Measurements from ENCODE around the gene ZNF302. TPM values are rescaled to one million over a fixed set of nuclear protein-coding genes. Genes with fewer than 3 reads are reported as not detected.

ZNF302 gene
- total RNA-seq (2014; rRNA removed; shearing (Covaris generic); ENCODE audit: low replicate concordance), result 0.61 TPM in 1 of 2 replicates, not detected in the other

GRCh38 chr19:34677386-34678084 lies at the start of gene ZNF302:
Gene ZNF302, plus strand, starts transcription at chr19:34677678. Its CDS starts 1,127 bp downstream, at chr19:34678805.
- peak; percentile 64 for DNase-seq
- Histone ChIP-seq H3K27ac (ENCODE audit: low read length) (no peak within 1 kb of the TSS), H2AFZ (ENCODE audit: low read length) (peak within 1 kb of the TSS; percentile 67; the same call in 1 of the 2 replicates), H3K36me3 (ENCODE audit: insufficient read depth, low read length) (no peaks in the 10 kb centered on the region), H3K79me2 (ENCODE audit: low read length) (no peaks in the 10 kb centered on the region), H3K4me3 (ENCODE audit: low read length) (no peak within 1 kb of the TSS), H3K4me1 (ENCODE audit: low read length) (peaks cover 5% of the 10 kb centered on the region; the same call in 1 of the 2 replicates), H3K27me3 (ENCODE audit: low read length) (no peaks in the 10 kb centered on the region), H4K20me1 (ENCODE audit: insufficient read depth, low read depth, low read length) (no peaks in the 10 kb centered on the region), H3K9me3 (ENCODE audit: low read length) (no peaks in the 10 kb centered on the region), H3K9ac (ENCODE audit: low read length) (no peak within 1 kb of the TSS), H3K9me2 (replicated peaks; ENCODE audit: insufficient read depth, low read length) (no peaks in the 10 kb centered on the region), H3K4me2 (ENCODE audit: low read depth, low read length, poor library complexity, severe bottlenecking) (peak within 1 kb of the TSS; percentile 29)

GRCh38 chr19:34633802-34634201 lies 43.7 kb upstream of the ZNF302 start:
- H3K4me2 ChIP-seq (ENCODE audit: low read depth, low read length, poor library complexity, severe bottlenecking), result no peak overlapping the region
- no peaks in the 10 kb centered on the region for H3K4me1 ChIP-seq (ENCODE audit: low read length)
- H3K79me2 ChIP-seq (ENCODE audit: low read length), result no peaks in the 10 kb centered on the region
- H3K36me3 ChIP-seq (ENCODE audit: insufficient read depth, low read length), result no peaks in the 10 kb centered on the region
- no peak for DNase-seq
- no peak overlapping the region for H2AFZ ChIP-seq (ENCODE audit: low read length)
- no peaks in the 10 kb centered on the region for H3K9me2 ChIP-seq (replicated peaks; ENCODE audit: insufficient read depth, low read length)
- no peak overlapping the region for H3K27ac ChIP-seq (ENCODE audit: low read length)
- no peaks in the 10 kb centered on the region for H4K20me1 ChIP-seq (ENCODE audit: insufficient read depth, low read depth, low read length)
- no peak overlapping the region for H3K4me3 ChIP-seq (ENCODE audit: low read length)
- no peaks in the 10 kb centered on the region for H3K27me3 ChIP-seq (ENCODE audit: low read length)
- no peak overlapping the region for H3K9ac ChIP-seq (ENCODE audit: low read length)
- no peaks in the 10 kb centered on the region; the same call in 1 of the 2 replicates for H3K9me3 ChIP-seq (ENCODE audit: low read length)

GRCh38 chr19:34639491-34640085 lies 37.9 kb upstream of the ZNF302 start:
- H2AFZ ChIP-seq (ENCODE audit: low read length), result no peak overlapping the region
- H3K36me3 ChIP-seq (ENCODE audit: insufficient read depth, low read length), result no peaks in the 10 kb centered on the region
- no peak overlapping the region for H3K27ac ChIP-seq (ENCODE audit: low read length)
- DNase-seq, result peak; percentile 93
- H3K4me2 ChIP-seq (ENCODE audit: low read depth, low read length, poor library complexity, severe bottlenecking), result no peak overlapping the region
- no peaks in the 10 kb centered on the region for H4K20me1 ChIP-seq (ENCODE audit: insufficient read depth, low read depth, low read length)
- no peaks in the 10 kb centered on the region for H3K27me3 ChIP-seq (ENCODE audit: low read length)
- H3K4me3 ChIP-seq (ENCODE audit: low read length), result no peak overlapping the region
- no peak overlapping the region for H3K9ac ChIP-seq (ENCODE audit: low read length)
- H3K9me3 ChIP-seq (ENCODE audit: low read length), result no peaks in the 10 kb centered on the region; the same call in 1 of the 2 replicates
- H3K79me2 ChIP-seq (ENCODE audit: low read length), result no peaks in the 10 kb centered on the region
- peaks cover 15% of the 10 kb centered on the region for H3K4me1 ChIP-seq (ENCODE audit: low read length)
- no peaks in the 10 kb centered on the region for H3K9me2 ChIP-seq (replicated peaks; ENCODE audit: insufficient read depth, low read length)

GRCh38 chr19:34642241-34642640 lies 35.2 kb upstream of the ZNF302 start:
- Histone ChIP-seq H4K20me1 (ENCODE audit: insufficient read depth, low read depth, low read length) (no peaks in the 10 kb centered on the region), H3K4me1 (ENCODE audit: low read length) (peaks cover 15% of the 10 kb centered on the region), H3K36me3 (ENCODE audit: insufficient read depth, low read length) (no peaks in the 10 kb centered on the region), H3K79me2 (ENCODE audit: low read length) (no peaks in the 10 kb centered on the region), H3K4me2 (ENCODE audit: low read depth, low read length, poor library complexity, severe bottlenecking) (no peak overlapping the region), H3K27ac (ENCODE audit: low read length) (no peak overlapping the region), H3K9me2 (replicated peaks; ENCODE audit: insufficient read depth, low read length) (no peaks in the 10 kb centered on the region), H2AFZ (ENCODE audit: low read length) (no peak overlapping the region), H3K27me3 (ENCODE audit: low read length) (no peaks in the 10 kb centered on the region), H3K9ac (ENCODE audit: low read length) (no peak overlapping the region), H3K4me3 (ENCODE audit: low read length) (no peak overlapping the region), H3K9me3 (ENCODE audit: low read length) (no peaks in the 10 kb centered on the region)
- DNase-seq, result no peak

- no peaks in the 10 kb centered on the region for H3K36me3 ChIP-seq (ENCODE audit: insufficient read depth, low read length)
- no peak overlapping the region for H3K9ac ChIP-seq (ENCODE audit: low read length)
- no peaks in the 10 kb centered on the region for H3K79me2 ChIP-seq (ENCODE audit: low read length)
- no peak for DNase-seq
- H3K27me3 ChIP-seq (ENCODE audit: low read length), result no peaks in the 10 kb centered on the region
- H3K9me3 ChIP-seq (ENCODE audit: low read length), result no peaks in the 10 kb centered on the region
- H4K20me1 ChIP-seq (ENCODE audit: insufficient read depth, low read depth, low read length), result no peaks in the 10 kb centered on the region
- H3K27ac ChIP-seq (ENCODE audit: low read length), result no peak overlapping the region
- no peak overlapping the region for H3K4me3 ChIP-seq (ENCODE audit: low read length)
- H3K4me1 ChIP-seq (ENCODE audit: low read length), result peaks cover 13% of the 10 kb centered on the region
- no peak overlapping the region for H2AFZ ChIP-seq (ENCODE audit: low read length)
- no peaks in the 10 kb centered on the region for H3K9me2 ChIP-seq (replicated peaks; ENCODE audit: insufficient read depth, low read length)
- H3K4me2 ChIP-seq (ENCODE audit: low read depth, low read length, poor library complexity, severe bottlenecking), result no peak overlapping the region
Observed at GRCh38 chr19:34644991-34645461, 32.5 kb upstream of the ZNF302 start.

GRCh38 chr19:34645551-34645950 lies 31.9 kb upstream of the ZNF302 start:
- Histone ChIP-seq H3K27me3 (ENCODE audit: low read length) (no peaks in the 10 kb centered on the region), H3K9ac (ENCODE audit: low read length) (no peak overlapping the region), H3K4me1 (ENCODE audit: low read length) (peaks cover 13% of the 10 kb centered on the region), H3K9me2 (replicated peaks; ENCODE audit: insufficient read depth, low read length) (no peaks in the 10 kb centered on the region), H3K36me3 (ENCODE audit: insufficient read depth, low read length) (no peaks in the 10 kb centered on the region), H2AFZ (ENCODE audit: low read length) (no peak overlapping the region), H3K79me2 (ENCODE audit: low read length) (no peaks in the 10 kb centered on the region), H3K9me3 (ENCODE audit: low read length) (no peaks in the 10 kb centered on the region), H3K4me2 (ENCODE audit: low read depth, low read length, poor library complexity, severe bottlenecking) (no peak overlapping the region), H4K20me1 (ENCODE audit: insufficient read depth, low read depth, low read length) (no peaks in the 10 kb centered on the region), H3K4me3 (ENCODE audit: low read length) (no peak overlapping the region), H3K27ac (ENCODE audit: low read length) (no peak overlapping the region)
- no peak for DNase-seq

GRCh38 chr19:34649886-34650543 lies 27.5 kb upstream of the ZNF302 start:
- Histone ChIP-seq H3K4me1 (ENCODE audit: low read length) (peaks cover 14% of the 10 kb centered on the region), H4K20me1 (ENCODE audit: insufficient read depth, low read depth, low read length) (no peaks in the 10 kb centered on the region), H3K4me3 (ENCODE audit: low read length) (no peak overlapping the region), H2AFZ (ENCODE audit: low read length) (no peak overlapping the region), H3K27me3 (ENCODE audit: low read length) (no peaks in the 10 kb centered on the region), H3K4me2 (ENCODE audit: low read depth, low read length, poor library complexity, severe bottlenecking) (no peak overlapping the region), H3K27ac (ENCODE audit: low read length) (no peak overlapping the region), H3K36me3 (ENCODE audit: insufficient read depth, low read length) (no peaks in the 10 kb centered on the region), H3K9me3 (ENCODE audit: low read length) (no peaks in the 10 kb centered on the region), H3K79me2 (ENCODE audit: low read length) (no peaks in the 10 kb centered on the region), H3K9me2 (replicated peaks; ENCODE audit: insufficient read depth, low read length) (no peaks in the 10 kb centered on the region), H3K9ac (ENCODE audit: low read length) (no peak overlapping the region)
- no peak for DNase-seq

GRCh38 chr19:34651747-34652146 lies 25.7 kb upstream of the ZNF302 start:
- DNase-seq, result no peak
- Histone ChIP-seq H3K4me2 (ENCODE audit: low read depth, low read length, poor library complexity, severe bottlenecking) (no peak overlapping the region), H3K79me2 (ENCODE audit: low read length) (no peaks in the 10 kb centered on the region), H3K9me2 (replicated peaks; ENCODE audit: insufficient read depth, low read length) (no peaks in the 10 kb centered on the region), H3K27ac (ENCODE audit: low read length) (no peak overlapping the region), H3K9ac (ENCODE audit: low read length) (no peak overlapping the region), H3K27me3 (ENCODE audit: low read length) (no peaks in the 10 kb centered on the region), H2AFZ (ENCODE audit: low read length) (no peak overlapping the region), H3K36me3 (ENCODE audit: insufficient read depth, low read length) (no peaks in the 10 kb centered on the region), H3K4me1 (ENCODE audit: low read length) (peaks cover 14% of the 10 kb centered on the region), H3K4me3 (ENCODE audit: low read length) (no peak overlapping the region), H4K20me1 (ENCODE audit: insufficient read depth, low read depth, low read length) (no peaks in the 10 kb centered on the region), H3K9me3 (ENCODE audit: low read length) (no peaks in the 10 kb centered on the region)

All from Karpas-422 (cell line).